HepG2 (cell line): Measurements from ENCODE around the gene TOM1L2. TPM values are rescaled to one million over a fixed set of nuclear protein-coding genes. Genes with fewer than 3 reads are reported as not detected.

Experiments
- ETV6 ChIP-seq: sonication (generic); formaldehyde crosslinking; conservative IDR thresholded peaks from 2 replicates; pipeline ENCODE4 v1.4.0; 2020; ENCODE audit warnings: missing genetic modification reagents
- GFI1 ChIP-seq: sonication (generic); formaldehyde crosslinking; IDR thresholded peaks from 2 replicates; pipeline ENCODE4 v1.5.0; 2020; ENCODE audit warnings: missing genetic modification reagents, mild to moderate bottlenecking, borderline replicate concordance
- GZF1 ChIP-seq: sonication (generic); formaldehyde crosslinking; IDR thresholded peaks from 2 replicates; pipeline ENCODE4 v1.5.1; 2020; ENCODE audit warnings: mild to moderate bottlenecking, missing genetic modification reagents
- HIVEP1 ChIP-seq: sonication (generic); formaldehyde crosslinking; IDR thresholded peaks from 2 replicates; pipeline ENCODE4 v1.4.0; 2020; ENCODE audit warnings: mild to moderate bottlenecking, missing genetic modification reagents
- ISL2 ChIP-seq: sonication (generic); formaldehyde crosslinking; IDR thresholded peaks from 2 replicates; pipeline ENCODE4 v1.5.0; 2020; ENCODE audit warnings: missing genetic modification reagents
- KAT8 ChIP-seq: IDR thresholded peaks from 2 replicates; pipeline ENCODE4 v1.6.1; 2016; ENCODE audit warnings: missing genetic modification reagents, missing compliant biosample characterization
- MIER3 ChIP-seq: IDR thresholded peaks from 2 replicates; pipeline ENCODE4 v1.6.1; 2016; ENCODE audit warnings: missing compliant biosample characterization, borderline replicate concordance
- MIXL1 ChIP-seq: IDR thresholded peaks from 2 replicates; pipeline ENCODE4 v1.6.1; 2016
- MTF2 ChIP-seq: sonication (generic); formaldehyde crosslinking; IDR thresholded peaks from 2 replicates; pipeline ENCODE4 v1.5.0; 2020; ENCODE audit warnings: missing genetic modification reagents, borderline replicate concordance
- PAF1 ChIP-seq: IDR thresholded peaks from 2 replicates; pipeline ENCODE4 v1.6.1; 2016; ENCODE audit warnings: missing genetic modification reagents, missing compliant biosample characterization
- PHF5A ChIP-seq: IDR thresholded peaks from one replicate; pipeline ENCODE4 v1.6.1; 2018; ENCODE audit warnings: low read depth, missing genetic modification reagents; ENCODE audit not compliant: unreplicated experiment
- POLR2AphosphoS5 ChIP-seq: IDR thresholded peaks from 2 replicates; pipeline ENCODE4 v1.6.1; 2012; ENCODE audit warnings: low read depth, low read length
- REXO4 ChIP-seq: sonication (generic); formaldehyde crosslinking; IDR thresholded peaks from 2 replicates; pipeline ENCODE4 v1.8.0; 2022; ENCODE audit warnings: missing genetic modification reagents, mild to moderate bottlenecking, borderline replicate concordance
- SIN3B ChIP-seq: fragments of 150-350 bp; IDR thresholded peaks from 2 replicates; pipeline ENCODE4 v1.6.1; 2014; ENCODE audit warnings: low read length
- SSRP1 ChIP-seq: IDR thresholded peaks from 2 replicates; pipeline ENCODE4 v1.6.1; 2016; ENCODE audit warnings: control low read depth
- YEATS2 ChIP-seq: sonication (generic); formaldehyde crosslinking; IDR thresholded peaks from 2 replicates; pipeline ENCODE4 v1.4.0; 2020; ENCODE audit warnings: missing genetic modification reagents, borderline replicate concordance
- ZC3H13 ChIP-seq: sonication (generic); formaldehyde crosslinking; IDR thresholded peaks from 2 replicates; pipeline ENCODE4 v1.8.1; 2023; ENCODE audit warnings: mild to moderate bottlenecking, missing genetic modification reagents, moderate library complexity
- ZC3H4 ChIP-seq: sonication (generic); formaldehyde crosslinking; IDR thresholded peaks from 2 replicates; pipeline ENCODE4 v1.4.0; 2020; ENCODE audit warnings: missing genetic modification reagents, borderline replicate concordance
- ZNF230 ChIP-seq: sonication (generic); formaldehyde crosslinking; IDR thresholded peaks from 2 replicates; pipeline ENCODE4 v1.4.0; 2020; ENCODE audit warnings: mild to moderate bottlenecking, missing genetic modification reagents
- ZNF253 ChIP-seq: sonication (generic); formaldehyde crosslinking; IDR thresholded peaks from 2 replicates; pipeline ENCODE4 v1.8.0; 2022; ENCODE audit warnings: mild to moderate bottlenecking, missing genetic modification reagents, borderline replicate concordance
- ZNF44 ChIP-seq: sonication (generic); formaldehyde crosslinking; IDR thresholded peaks from 2 replicates; pipeline ENCODE4 v1.5.1; 2020; ENCODE audit warnings: mild to moderate bottlenecking, missing genetic modification reagents
- ZNF460 ChIP-seq: sonication (generic); formaldehyde crosslinking; IDR thresholded peaks from 2 replicates; pipeline ENCODE4 v1.5.1; 2020; ENCODE audit warnings: missing genetic modification reagents, mild to moderate bottlenecking, borderline replicate concordance
- ZNF552 ChIP-seq: sonication (generic); formaldehyde crosslinking; IDR thresholded peaks from 2 replicates; pipeline ENCODE4 v1.9.0; 2022; ENCODE audit warnings: missing genetic modification reagents, mild to moderate bottlenecking, borderline replicate concordance
- ZNF567 ChIP-seq: sonication (generic); formaldehyde crosslinking; IDR thresholded peaks from 2 replicates; pipeline ENCODE4 v1.8.1; 2023; ENCODE audit warnings: mild to moderate bottlenecking, missing genetic modification reagents, borderline replicate concordance
- ZNF713 ChIP-seq: sonication (generic); formaldehyde crosslinking; IDR thresholded peaks from 2 replicates; pipeline ENCODE4 v1.4.0; 2020; ENCODE audit warnings: mild to moderate bottlenecking, missing genetic modification reagents
- ZNF768 ChIP-seq: sonication (generic); formaldehyde crosslinking; IDR thresholded peaks from 2 replicates; pipeline ENCODE4 v1.4.0; 2020; ENCODE audit warnings: missing genetic modification reagents
- ZNF770 ChIP-seq: sonication (generic); formaldehyde crosslinking; IDR thresholded peaks from 2 replicates; pipeline ENCODE4 v1.5.0; 2020; ENCODE audit warnings: mild to moderate bottlenecking, missing genetic modification reagents
- polyA plus RNA-seq, 8 experiments: library from polyadenylated mRNA; depleted of rRNA in 3 of 8; stranded (reverse) in 7 of 8; unstranded in 1 of 8; fragments of >200 nt; fragmentation: Illumina TruSeq in 4 of 8; extraction: Trizol in 4 of 8; gene quantifications; 2 replicates each; pipeline versions ENCODE4 v1.2.1 to v1.2.3, GENCODE V29; 2011 to 2016; ENCODE audit warnings: low read depth in 4 of 8, missing spikeins in 1 of 8, mixed read lengths in 1 of 8; ENCODE audit not compliant: insufficient read depth in 1 of 8
- total RNA-seq, 5 experiments: library from RNA; depleted of rRNA; stranded (reverse); fragments of >200 nt; fragmentation: Illumina TruSeq; extraction: Trizol; gene quantifications; 2 replicates each; pipeline ENCODE4 v1.2.3, GENCODE V29; 2016; ENCODE audit warnings: low read depth in 1 of 5
- TF ChIP-seq, protein P1 (sequence below): sonication (generic); formaldehyde crosslinking; IDR thresholded peaks from 2 replicates; pipeline ENCODE4 v1.8.0; 2022; ENCODE audit warnings: missing genetic modification reagents, low read depth, mild to moderate bottlenecking, borderline replicate concordance
- TF ChIP-seq, protein P2 (sequence below): conservative IDR thresholded peaks from 2 replicates; pipeline ENCODE4 v1.6.1; 2018; ENCODE audit warnings: missing genetic modification reagents

TOM1L2 gene
- total and polyA plus RNA-seq, 2 of the 13 experiments (the other 11 are each of a cell fraction or from before 2014, with no cell fraction given), result 4.7 to 7.4 TPM

DNA sequence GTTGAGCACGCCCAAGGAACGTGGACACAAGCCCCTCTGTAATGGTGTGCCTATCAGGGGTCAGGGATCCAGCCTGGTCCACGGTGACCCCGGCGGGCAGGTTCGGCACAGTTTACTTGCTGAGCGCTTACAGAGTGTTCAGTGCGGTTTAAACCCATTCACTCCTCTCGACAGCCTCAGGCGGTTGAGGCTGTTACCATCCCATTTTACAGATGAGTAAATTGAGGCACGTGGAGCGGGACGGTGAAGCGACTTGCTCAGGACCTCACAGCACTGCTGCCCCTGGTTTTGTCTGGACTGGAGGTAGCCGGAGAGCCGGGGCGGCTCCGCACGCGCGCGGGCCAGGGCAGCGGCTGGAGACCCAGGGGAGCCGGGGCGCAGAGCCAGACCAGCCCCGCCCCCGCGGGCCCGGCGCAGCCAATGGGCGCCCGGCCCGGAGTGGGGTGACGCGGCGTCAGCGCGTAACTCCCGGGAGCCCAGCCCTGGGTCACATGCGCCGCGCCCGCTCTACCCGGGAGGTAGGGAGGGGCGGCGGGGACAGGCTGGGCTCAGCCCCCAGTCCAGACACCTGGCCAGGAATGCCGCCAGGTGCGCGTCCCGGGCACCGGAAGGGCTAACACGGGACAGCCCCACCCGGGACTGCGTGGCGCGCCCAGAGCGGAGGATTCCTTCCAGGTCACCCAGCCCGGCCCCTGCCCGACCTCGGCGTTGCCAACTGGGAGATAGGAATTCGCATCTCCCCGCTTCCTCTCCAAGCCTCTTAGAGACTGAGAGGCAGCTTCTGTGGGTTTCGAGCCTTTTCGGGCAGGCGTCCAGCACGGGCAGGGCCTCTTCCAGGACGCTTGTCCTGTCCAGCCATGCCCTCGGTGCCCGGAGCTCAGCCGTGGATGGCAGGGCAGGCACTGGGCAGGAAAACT is 132.2 kb downstream of the TOM1L2 start (continued):
- TF ChIP-seq GZF1 (CRISPR knock-in tag) (no peak), ISL2 (CRISPR knock-in tag) (peak; percentile 11), ZNF768 (CRISPR knock-in tag) (peak; percentile 89), ZNF552 (CRISPR knock-in tag) (no peak), SSRP1 (CRISPR knock-in tag) (no peak; the same call in none of the 2 replicates), ZNF44 (no peak), PHF5A (CRISPR knock-in tag) (no peak), SIN3B (no peak), REXO4 (CRISPR knock-in tag) (no peak), KAT8 (CRISPR knock-in tag) (peak; percentile 68), ZNF460 (CRISPR knock-in tag) (no peak), ZNF713 (no peak), POLR2AphosphoS5 (peak; percentile 93), ZC3H13 (peak; percentile 77; the same call in 1 of the 2 replicates), ZNF253 (CRISPR knock-in tag) (0 out of 2 replicates have a peak, but pooled peaks have one; percentile 82), PAF1 (CRISPR knock-in tag) (no peak), ZNF567 (CRISPR knock-in tag) (no peak), YEATS2 (CRISPR knock-in tag) (0 out of 2 replicates have a peak, but pooled peaks have one; percentile 16), MTF2 (no peak), ZC3H4 (CRISPR knock-in tag) (no peak), GFI1 (CRISPR knock-in tag) (peak; percentile 75; the same call in 1 of the 2 replicates), ZNF230 (CRISPR knock-in tag) (peak; percentile 27; the same call in 1 of the 2 replicates), ZNF770 (peak; percentile 58), HIVEP1 (CRISPR knock-in tag) (peak; percentile 67), MIXL1 (peak; percentile 60), ETV6 (CRISPR knock-in tag) (no peak; the same call in 1 of the 2 replicates), MIER3 (CRISPR knock-in tag) (peak; percentile 35; the same call in 1 of the 2 replicates)
- TF ChIP-seq, protein P1, sequence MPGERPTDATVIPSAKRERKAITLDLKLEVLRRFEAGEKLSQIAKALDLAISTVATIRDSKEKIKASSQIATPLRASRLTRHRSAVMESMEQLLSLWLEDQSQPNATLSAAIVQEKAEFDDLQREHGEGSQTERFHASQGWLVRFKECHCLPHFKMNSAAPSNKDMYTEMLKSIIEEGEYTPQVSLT (CRISPR knock-in tag), result no peak
- TF ChIP-seq, protein P2, sequence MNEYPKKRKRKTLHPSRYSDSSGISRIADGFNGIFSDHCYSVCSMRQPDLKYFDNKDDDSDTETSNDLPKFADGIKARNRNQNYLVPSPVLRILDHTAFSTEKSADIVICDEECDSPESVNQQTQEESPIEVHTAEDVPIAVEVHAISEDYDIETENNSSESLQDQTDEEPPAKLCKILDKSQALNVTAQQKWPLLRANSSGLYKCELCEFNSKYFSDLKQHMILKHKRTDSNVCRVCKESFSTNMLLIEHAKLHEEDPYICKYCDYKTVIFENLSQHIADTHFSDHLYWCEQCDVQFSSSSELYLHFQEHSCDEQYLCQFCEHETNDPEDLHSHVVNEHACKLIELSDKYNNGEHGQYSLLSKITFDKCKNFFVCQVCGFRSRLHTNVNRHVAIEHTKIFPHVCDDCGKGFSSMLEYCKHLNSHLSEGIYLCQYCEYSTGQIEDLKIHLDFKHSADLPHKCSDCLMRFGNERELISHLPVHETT (CRISPR knock-in tag), result peak; percentile 94
